DND-41 (cell line): Measurements from ENCODE around the gene SMG6.

ENCODE experiments used
- ATAC-seq: fragments of 200-7000 bp; cut with Tn5 transposase; 3 replicates; pipeline ENCODE4 v1.9.1; 2021; ENCODE audit warnings: low read depth; ENCODE audit not compliant: insufficient read depth
- DNase-seq: peaks from one replicate; pipeline ENCODE4 v3.0.0-alpha.2; 2020
- H2AFZ ChIP-seq: 2 replicates; pipeline ENCODE4 v1.6.0; 2012; ENCODE audit warnings: low read depth, low read length
- H3K27ac ChIP-seq: 2 replicates; pipeline ENCODE4 v1.5.1; 2012; ENCODE audit warnings: low read length, inconsistent platforms
- H3K27me3 ChIP-seq: fragments of 200-600 bp; sonication (generic); 2 replicates; pipeline ENCODE4 v1.6.0; 2012; ENCODE audit warnings: low read length, mild to moderate bottlenecking, inconsistent platforms; ENCODE audit not compliant: insufficient read depth, poor library complexity
- H3K36me3 ChIP-seq: 2 replicates; pipeline ENCODE4 v1.5.1; 2012; ENCODE audit warnings: low read length, inconsistent platforms; ENCODE audit not compliant: insufficient read depth
- H3K4me1 ChIP-seq: 2 replicates; pipeline ENCODE4 v1.5.1; 2012; ENCODE audit warnings: mild to moderate bottlenecking, low read length; ENCODE audit not compliant: insufficient read depth
- H3K4me2 ChIP-seq: 2 replicates; pipeline ENCODE4 v1.6.0; 2012; ENCODE audit warnings: mild to moderate bottlenecking, moderate library complexity, low read length, inconsistent platforms; ENCODE audit not compliant: insufficient read depth
- H3K4me3 ChIP-seq, 2 experiments: fragments of 200-600 bp in 1 of 2; shearing (Covaris generic) in 1 of 2; 2 replicates each; pipeline ENCODE4 v1.5.1; 2012 to 2016; ENCODE audit warnings: inconsistent platforms in 2 of 2, low read length in 2 of 2, mild to moderate bottlenecking in 2 of 2, low read depth in 1 of 2, moderate library complexity in 1 of 2
- H3K79me2 ChIP-seq: 2 replicates; pipeline ENCODE4 v1.6.0; 2012; ENCODE audit warnings: low read length, inconsistent platforms; ENCODE audit not compliant: insufficient read depth
- H3K9ac ChIP-seq: 2 replicates; pipeline ENCODE4 v1.6.0; 2012; ENCODE audit warnings: low read depth, mild to moderate bottlenecking, inconsistent platforms, low read length, moderate library complexity
- H3K9me3 ChIP-seq: 2 replicates; pipeline ENCODE4 v1.5.1; 2012; ENCODE audit warnings: low read length, moderate library complexity, mild to moderate bottlenecking, inconsistent platforms; ENCODE audit not compliant: insufficient read depth, severe bottlenecking
- H4K20me1 ChIP-seq: 2 replicates; pipeline ENCODE4 v1.6.0; 2012; ENCODE audit warnings: low read length; ENCODE audit not compliant: insufficient read depth
- CTCF ChIP-seq: IDR thresholded peaks from 2 replicates; pipeline ENCODE4 v1.5.1; 2012; ENCODE audit warnings: borderline replicate concordance, low read length, moderate library complexity, mild to moderate bottlenecking; ENCODE audit not compliant: poor library complexity, severe bottlenecking; ENCODE audit errors: extremely low read depth
- EZH2 ChIP-seq: IDR thresholded peaks from 3 replicates; pipeline ENCODE4 v1.6.1; 2012; ENCODE audit warnings: borderline replicate concordance, low read depth, mild to moderate bottlenecking, moderate library complexity, low read length, inconsistent platforms; ENCODE audit not compliant: severe bottlenecking

The SMG6 gene

GRCh38 chr17:2175294-2175628, 128.3 kb downstream of the SMG6 start:
- peaks cover 70% of the 10 kb centered on the region for H3K36me3 ChIP-seq
- H3K4me3 ChIP-seq: no peak overlapping the region
- no peaks in the 10 kb centered on the region for H3K79me2 ChIP-seq
- H3K27me3 ChIP-seq: no peaks in the 10 kb centered on the region
- no peaks in the 10 kb centered on the region for H3K9me3 ChIP-seq
- ATAC-seq (no peak), DNase-seq (no peak)
- peaks cover 2% of the 10 kb centered on the region; the same call in 1 of the 2 replicates for H4K20me1 ChIP-seq
- no peak overlapping the region for H3K9ac ChIP-seq
- H3K4me1 ChIP-seq: no peaks in the 10 kb centered on the region
- no peak overlapping the region for H3K4me2 ChIP-seq
- TF ChIP-seq EZH2 (no peak), CTCF (no peak)
- H3K27ac ChIP-seq: no peak overlapping the region
- H2AFZ ChIP-seq: no peak overlapping the region

GRCh38 chr17:2174468-2175293, 128.9 kb downstream of the SMG6 start:
- Histone ChIP-seq H3K27me3 (no peaks in the 10 kb centered on the region), H3K9me3 (no peaks in the 10 kb centered on the region), H3K36me3 (peaks cover 70% of the 10 kb centered on the region), H3K4me1 (no peaks in the 10 kb centered on the region), H3K4me2 (no peak overlapping the region), H2AFZ (no peak overlapping the region), H4K20me1 (no peaks in the 10 kb centered on the region; the same call in 1 of the 2 replicates), H3K9ac (no peak overlapping the region), H3K27ac (no peak overlapping the region), H3K79me2 (no peaks in the 10 kb centered on the region), H3K4me3 (no peak overlapping the region)
- DNase-seq (no peak), ATAC-seq (no peak)
- no peak for TF ChIP-seq CTCF
- TF ChIP-seq EZH2: no peak

- no peak overlapping the region for H3K27ac ChIP-seq
- H4K20me1 ChIP-seq: no peaks in the 10 kb centered on the region; the same call in 1 of the 2 replicates
- TF ChIP-seq CTCF: no peak
- TF ChIP-seq EZH2: no peak
These were observed 129.6 kb downstream of the SMG6 start for GRCh38 chr17:2174014-2174413.

More at GRCh38 chr17:2174014-2174413, 129.6 kb downstream of the SMG6 start:
- Histone ChIP-seq H3K27me3 (no peaks in the 10 kb centered on the region), H3K36me3 (peaks cover 73% of the 10 kb centered on the region), H3K4me2 (no peak overlapping the region), H3K9ac (no peak overlapping the region), H3K9me3 (no peaks in the 10 kb centered on the region), H2AFZ (no peak overlapping the region), H3K4me3 (no peak overlapping the region), H3K79me2 (no peaks in the 10 kb centered on the region), H3K4me1 (no peaks in the 10 kb centered on the region)
- no peak for DNase-seq
- ATAC-seq: no peak
